ENCODE data around the gene PDZK1IP1. TPM values are rescaled to one million over a fixed set of nuclear protein-coding genes. Genes with fewer than 3 reads are reported as not detected.

Gene PDZK1IP1
- total RNA-seq, 1 donor: 0.43 TPM

- no peak overlapping the region for H3K4me3 ChIP-seq (ENCODE audit: low read depth, low read length)
- DNase-seq (ENCODE audit: low read depth): no peak
- no peak for TF ChIP-seq CTCF (IDR thresholded peaks at IDR 0.05; ENCODE audit: insufficient read depth, low read depth, low read length)
These were observed 748 bp downstream of the PDZK1IP1 start for GRCh38 chr1:47188791-47189785.

GRCh38 chr1:47187926-47188250, 1.9 kb downstream of the PDZK1IP1 start:
- DNase-seq (ENCODE audit: low read depth): no peak
- no peak for TF ChIP-seq CTCF (IDR thresholded peaks at IDR 0.05; ENCODE audit: insufficient read depth, low read depth, low read length)
- no peak overlapping the region for H3K4me3 ChIP-seq (ENCODE audit: low read depth, low read length)

GRCh38 chr1:47187231-47187925, 2.5 kb downstream of the PDZK1IP1 start:
- no peak overlapping the region for H3K4me3 ChIP-seq (ENCODE audit: low read depth, low read length)
- DNase-seq (ENCODE audit: low read depth): no peak
- no peak for TF ChIP-seq CTCF (IDR thresholded peaks at IDR 0.05; ENCODE audit: insufficient read depth, low read depth, low read length)

GRCh38 chr1:47186267-47187185, 3.3 kb downstream of the PDZK1IP1 start:
- DNase-seq (ENCODE audit: low read depth): no peak
- no peak overlapping the region for H3K4me3 ChIP-seq (ENCODE audit: low read depth, low read length)
- no peak for TF ChIP-seq CTCF (IDR thresholded peaks at IDR 0.05; ENCODE audit: insufficient read depth, low read depth, low read length)

GRCh38 chr1:47184822-47185677, 4.8 kb downstream of the PDZK1IP1 start:
- DNase-seq (ENCODE audit: low read depth): no peak
- no peak overlapping the region for H3K4me3 ChIP-seq (ENCODE audit: low read depth, low read length)
- TF ChIP-seq CTCF (IDR thresholded peaks at IDR 0.05; ENCODE audit: insufficient read depth, low read depth, low read length): no peak
